H9 (cell line): Measurements from ENCODE around the gene CES2. TPM values are rescaled to one million over a fixed set of nuclear protein-coding genes. Genes with fewer than 3 reads are reported as not detected.

ENCODE experiments used
- DNase-seq: peaks from one replicate; pipeline ENCODE4 v3.0.0-alpha.2; 2017
- H2AFZ ChIP-seq: one replicate; pipeline ENCODE4 v1.6.1; 2013; ENCODE audit warnings: mild to moderate bottlenecking, low read length, control low read depth, moderate library complexity
- H2AK5ac ChIP-seq: 2 replicates; pipeline ENCODE4 v1.6.1; 2013; ENCODE audit warnings: low read length, control low read depth, mixed read lengths; ENCODE audit not compliant: insufficient read length
- H2BK120ac ChIP-seq: one replicate; pipeline ENCODE4 v1.6.1; 2013; ENCODE audit warnings: low read depth, mild to moderate bottlenecking, low read length, control low read depth, inconsistent platforms; ENCODE audit not compliant: poor library complexity, severe bottlenecking
- H2BK12ac ChIP-seq: 2 replicates; pipeline ENCODE4 v1.6.1; 2013; ENCODE audit warnings: low read length, control low read depth, mixed read lengths, low read depth; ENCODE audit not compliant: insufficient read length
- H2BK15ac ChIP-seq: 2 replicates; pipeline ENCODE4 v1.6.1; 2013; ENCODE audit warnings: low read depth, low read length, control low read depth
- H2BK20ac ChIP-seq: one replicate; pipeline ENCODE4 v1.6.1; 2013; ENCODE audit warnings: low read depth, mild to moderate bottlenecking, low read length, control low read depth, inconsistent platforms; ENCODE audit not compliant: poor library complexity, severe bottlenecking
- H2BK5ac ChIP-seq: 2 replicates; pipeline ENCODE4 v1.6.1; 2013; ENCODE audit warnings: low read length, control low read depth, mixed read lengths; ENCODE audit not compliant: insufficient read length
- H3K14ac ChIP-seq: 2 replicates; pipeline ENCODE4 v1.6.1; 2013; ENCODE audit warnings: low read length, control low read depth; ENCODE audit not compliant: insufficient read depth
- H3K18ac ChIP-seq: 2 replicates; pipeline ENCODE4 v1.6.1; 2013; ENCODE audit warnings: low read depth, mild to moderate bottlenecking, mixed read lengths, low read length, control low read depth; ENCODE audit not compliant: insufficient read length
- H3K23ac ChIP-seq: 2 replicates; pipeline ENCODE4 v1.6.1; 2013; ENCODE audit warnings: low read length, control low read depth, mixed read lengths, low read depth; ENCODE audit not compliant: insufficient read length
- H3K23me2 ChIP-seq: 2 replicates; pipeline ENCODE4 v1.6.1; 2013; ENCODE audit warnings: low read depth, mild to moderate bottlenecking, mixed read lengths, low read length, control low read depth; ENCODE audit not compliant: insufficient read length, poor library complexity, severe bottlenecking
- H3K27ac ChIP-seq: 2 replicates; pipeline ENCODE4 v1.5.1; 2013; ENCODE audit warnings: low read length, control low read depth, mixed read lengths, low read depth; ENCODE audit not compliant: insufficient read length
- H3K27me3 ChIP-seq: 2 replicates; pipeline ENCODE4 v1.6.1; 2013; ENCODE audit warnings: low read length, control low read depth, inconsistent platforms; ENCODE audit not compliant: insufficient read depth
- H3K4ac ChIP-seq: 2 replicates; pipeline ENCODE4 v1.6.1; 2013; ENCODE audit warnings: low read depth, mild to moderate bottlenecking, control low read depth, inconsistent platforms, low read length, moderate library complexity
- H3K4me1 ChIP-seq: 2 replicates; pipeline ENCODE4 v1.6.1; 2013; ENCODE audit warnings: low read length, control low read depth, inconsistent platforms; ENCODE audit not compliant: insufficient read depth
- H3K4me2 ChIP-seq: 2 replicates; pipeline ENCODE4 v1.6.1; 2013; ENCODE audit warnings: low read length, control low read depth, mixed read lengths; ENCODE audit not compliant: insufficient read length, insufficient read depth
- H3K56ac ChIP-seq: 2 replicates; pipeline ENCODE4 v1.6.1; 2013; ENCODE audit warnings: low read depth, mild to moderate bottlenecking, mixed read lengths, low read length, control low read depth; ENCODE audit not compliant: insufficient read length
- H3K79me1 ChIP-seq: 2 replicates; pipeline ENCODE4 v1.6.1; 2013; ENCODE audit warnings: low read depth, mild to moderate bottlenecking, moderate library complexity, low read length, control low read depth, inconsistent platforms; ENCODE audit not compliant: insufficient read depth, poor library complexity, severe bottlenecking
- H3K79me2 ChIP-seq: 2 replicates; pipeline ENCODE4 v1.6.1; 2013; ENCODE audit warnings: low read length, control low read depth, inconsistent platforms; ENCODE audit not compliant: insufficient read depth
- H3K9ac ChIP-seq: 2 replicates; pipeline ENCODE4 v1.6.1; 2013; ENCODE audit warnings: low read length, control low read depth, mixed read lengths; ENCODE audit not compliant: insufficient read length; ENCODE audit errors: extremely low read depth
- H3K9me3 ChIP-seq: one replicate; pipeline ENCODE4 v1.6.1; 2013; ENCODE audit warnings: low read depth, low read length, inconsistent platforms; ENCODE audit not compliant: control insufficient read depth
- H3T11ph ChIP-seq: one replicate; pipeline ENCODE4 v1.6.1; 2013; ENCODE audit warnings: mild to moderate bottlenecking, low read length, control low read depth, inconsistent platforms
- H4K20me1 ChIP-seq: one replicate; pipeline ENCODE4 v1.6.1; 2013; ENCODE audit not compliant: control insufficient read depth, insufficient read length, insufficient read depth
- H4K5ac ChIP-seq: 2 replicates; pipeline ENCODE4 v1.6.1; 2013; ENCODE audit warnings: low read depth, mild to moderate bottlenecking, mixed read lengths, low read length, control low read depth; ENCODE audit not compliant: insufficient read length
- H4K8ac ChIP-seq: replicated peaks from 2 replicates; pipeline ENCODE4 v1.6.1; 2013; ENCODE audit warnings: low read length, control low read depth, mixed read lengths, low read depth; ENCODE audit not compliant: insufficient read length
- H4K91ac ChIP-seq: 2 replicates; pipeline ENCODE4 v1.6.1; 2013; ENCODE audit warnings: low read depth, mild to moderate bottlenecking, moderate library complexity, mixed read lengths, low read length, control low read depth; ENCODE audit not compliant: insufficient read length
- H3K27ac Mint-ChIP-seq, 3 experiments: 2 replicates in 2 of 3; 3 replicates in 1 of 3; pipeline ENCODE4 v1.8.0; 2020 to 2021; ENCODE audit warnings: mixed read lengths in 3 of 3, mild to moderate bottlenecking in 1 of 3, moderate library complexity in 1 of 3
- H3K27me3 Mint-ChIP-seq: 2 replicates; pipeline ENCODE4 v1.8.0; 2021; ENCODE audit warnings: low read depth, mild to moderate bottlenecking, moderate library complexity, mixed read lengths
- H3K36me3 Mint-ChIP-seq, 3 experiments: 2 replicates in 2 of 3; 3 replicates in 1 of 3; pipeline ENCODE4 v1.8.0; 2020 to 2021; ENCODE audit warnings: low read depth in 3 of 3, mixed read lengths in 3 of 3; ENCODE audit not compliant: insufficient read depth in 1 of 3
- H3K4me1 Mint-ChIP-seq, 2 experiments: 2 replicates each; pipeline ENCODE4 v1.8.0; 2020; ENCODE audit warnings: mixed read lengths in 2 of 2
- H3K4me3 Mint-ChIP-seq, 2 experiments: 2 replicates in 1 of 2; 3 replicates in 1 of 2; pipeline ENCODE4 v1.8.0; 2020 to 2021; ENCODE audit warnings: mild to moderate bottlenecking in 2 of 2, mixed read lengths in 2 of 2, moderate library complexity in 1 of 2
- H3K9me3 Mint-ChIP-seq, 2 experiments: 2 replicates in 1 of 2; 3 replicates in 1 of 2; pipeline ENCODE4 v1.8.0; 2020; ENCODE audit warnings: mild to moderate bottlenecking in 2 of 2, mixed read lengths in 2 of 2, moderate library complexity in 1 of 2
- WGBS: extraction: QIAGEN DNeasy Blood & Tissue Kit; methylation state at CpG from one replicate; pipeline ENCODE4 v1.1.7; 2013; ENCODE audit warnings: missing lambda C conversion rate, low lambda C conversion rate, mixed read lengths; ENCODE audit not compliant: insufficient read length; ENCODE audit errors: extremely low coverage; 5-methylcytosine and 5-hydroxymethylcytosine counted together
- total RNA-seq: library from RNA; stranded (reverse); gene quantifications from 2 replicates; pipeline ENCODE4 v1.2.1, GENCODE V29; 2021
- TF ChIP-seq, protein P1 (sequence below): fragments of 200-600 bp; sonication (generic); conservative IDR thresholded peaks from 3 replicates; pipeline ENCODE4 v1.8.0; 2021; ENCODE audit warnings: antibody characterized with exemption, mild to moderate bottlenecking

Gene CES2
- total RNA-seq, 1 experiment from 2014 or later, result 28.2 TPM

DNA sequence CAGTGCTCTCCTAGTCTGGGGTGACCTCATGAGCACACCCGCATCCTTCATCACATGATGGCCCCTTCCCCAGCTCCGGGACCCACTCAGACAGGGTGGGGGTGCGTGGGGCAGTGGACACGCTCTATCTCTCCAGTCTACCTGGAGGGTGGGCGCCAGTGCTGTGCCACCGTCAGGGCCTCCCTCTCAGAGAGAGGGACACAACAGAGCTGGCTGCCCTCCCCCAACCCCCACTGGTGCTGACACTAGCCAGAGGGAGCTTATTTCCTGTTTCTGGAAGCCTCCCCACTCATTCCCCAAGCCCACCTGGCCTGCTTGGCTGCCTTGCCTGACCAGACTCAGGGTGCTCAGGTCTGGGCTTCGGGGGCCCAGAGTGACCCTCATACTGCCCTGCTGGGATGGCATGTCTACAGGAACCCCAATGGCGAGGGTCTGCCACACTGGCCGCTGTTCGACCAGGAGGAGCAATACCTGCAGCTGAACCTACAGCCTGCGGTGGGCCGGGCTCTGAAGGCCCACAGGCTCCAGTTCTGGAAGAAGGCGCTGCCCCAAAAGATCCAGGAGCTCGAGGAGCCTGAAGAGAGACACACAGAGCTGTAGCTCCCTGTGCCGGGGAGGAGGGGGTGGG, 8.2 kb downstream of the CES2 start:
- Histone ChIP-seq H2BK20ac (no peak overlapping the region), H4K20me1 (no peaks in the 10 kb centered on the region), H3K56ac (no peak overlapping the region), H3K79me1 (no peaks in the 10 kb centered on the region), H2BK12ac (no peak overlapping the region), H3K9ac (no peak overlapping the region), H3K14ac (no peak overlapping the region), H3K9me3 (no peaks in the 10 kb centered on the region), H3K23ac (no peak overlapping the region), H3K4me2 (no peak overlapping the region), H2BK5ac (no peak overlapping the region), H3K4me1 (no peaks in the 10 kb centered on the region), H3K27ac (no peak overlapping the region), H3T11ph (no peak overlapping the region), H3K27me3 (peaks cover 3% of the 10 kb centered on the region; the same call in 1 of the 2 replicates), H3K18ac (no peak overlapping the region), H2BK120ac (no peak overlapping the region), H2AK5ac (no peak overlapping the region), H2BK15ac (no peak overlapping the region), H3K79me2 (no peaks in the 10 kb centered on the region), H3K4ac (no peak overlapping the region), H3K23me2 (no peaks in the 10 kb centered on the region), H4K8ac (no peak overlapping the region), H4K5ac (no peak overlapping the region), H4K91ac (no peak overlapping the region), H2AFZ (no peak overlapping the region)
- Mint-ChIP-seq H3K4me3 (no peak overlapping the region), H3K9me3 (no peaks in the 10 kb centered on the region), H3K4me1 (peaks cover 2 to 4% of the 10 kb centered on the region in 2 experiments; a peak in 2 of 4 replicates), H3K27ac (no peak overlapping the region), H3K36me3 (peaks cover 10 to 39% (median 34%) of the 10 kb centered on the region in 3 experiments; a peak in 6 of 7 replicates), H3K27me3 (no peaks in the 10 kb centered on the region; the same call in none of the 2 replicates)
- no CpG with 5 or more reads among the region's 15 CpGs for WGBS
- no peak for DNase-seq
- TF ChIP-seq, protein P1, sequence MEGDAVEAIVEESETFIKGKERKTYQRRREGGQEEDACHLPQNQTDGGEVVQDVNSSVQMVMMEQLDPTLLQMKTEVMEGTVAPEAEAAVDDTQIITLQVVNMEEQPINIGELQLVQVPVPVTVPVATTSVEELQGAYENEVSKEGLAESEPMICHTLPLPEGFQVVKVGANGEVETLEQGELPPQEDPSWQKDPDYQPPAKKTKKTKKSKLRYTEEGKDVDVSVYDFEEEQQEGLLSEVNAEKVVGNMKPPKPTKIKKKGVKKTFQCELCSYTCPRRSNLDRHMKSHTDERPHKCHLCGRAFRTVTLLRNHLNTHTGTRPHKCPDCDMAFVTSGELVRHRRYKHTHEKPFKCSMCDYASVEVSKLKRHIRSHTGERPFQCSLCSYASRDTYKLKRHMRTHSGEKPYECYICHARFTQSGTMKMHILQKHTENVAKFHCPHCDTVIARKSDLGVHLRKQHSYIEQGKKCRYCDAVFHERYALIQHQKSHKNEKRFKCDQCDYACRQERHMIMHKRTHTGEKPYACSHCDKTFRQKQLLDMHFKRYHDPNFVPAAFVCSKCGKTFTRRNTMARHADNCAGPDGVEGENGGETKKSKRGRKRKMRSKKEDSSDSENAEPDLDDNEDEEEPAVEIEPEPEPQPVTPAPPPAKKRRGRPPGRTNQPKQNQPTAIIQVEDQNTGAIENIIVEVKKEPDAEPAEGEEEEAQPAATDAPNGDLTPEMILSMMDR, result no peak
